GM18511 (cell line): ENCODE data around the gene NTMT2.

Experiments
- ATAC-seq: cut with Tn5 transposase; IDR thresholded peaks from one replicate; pipeline ENCODE4 v1.9.1; 2021; ENCODE audit warnings: mild to moderate bottlenecking, moderate library complexity; ENCODE audit not compliant: unreplicated experiment

The NTMT2 gene

GRCh38 chr1:170204121-170204520, 58.4 kb downstream of the NTMT2 start:
- ATAC-seq = no peak

GRCh38 chr1:170205301-170205700, 59.5 kb downstream of the NTMT2 start:
- no peak for ATAC-seq

GRCh38 chr1:170209125-170209524, 63.4 kb downstream of the NTMT2 start:
- ATAC-seq = no peak

- ATAC-seq = no peak
Observed at GRCh38 chr1:170210142-170210541, 64.4 kb downstream of the NTMT2 start.

- no peak for ATAC-seq
Observed at GRCh38 chr1:170213596-170213995, 67.8 kb downstream of the NTMT2 start.

DNA sequence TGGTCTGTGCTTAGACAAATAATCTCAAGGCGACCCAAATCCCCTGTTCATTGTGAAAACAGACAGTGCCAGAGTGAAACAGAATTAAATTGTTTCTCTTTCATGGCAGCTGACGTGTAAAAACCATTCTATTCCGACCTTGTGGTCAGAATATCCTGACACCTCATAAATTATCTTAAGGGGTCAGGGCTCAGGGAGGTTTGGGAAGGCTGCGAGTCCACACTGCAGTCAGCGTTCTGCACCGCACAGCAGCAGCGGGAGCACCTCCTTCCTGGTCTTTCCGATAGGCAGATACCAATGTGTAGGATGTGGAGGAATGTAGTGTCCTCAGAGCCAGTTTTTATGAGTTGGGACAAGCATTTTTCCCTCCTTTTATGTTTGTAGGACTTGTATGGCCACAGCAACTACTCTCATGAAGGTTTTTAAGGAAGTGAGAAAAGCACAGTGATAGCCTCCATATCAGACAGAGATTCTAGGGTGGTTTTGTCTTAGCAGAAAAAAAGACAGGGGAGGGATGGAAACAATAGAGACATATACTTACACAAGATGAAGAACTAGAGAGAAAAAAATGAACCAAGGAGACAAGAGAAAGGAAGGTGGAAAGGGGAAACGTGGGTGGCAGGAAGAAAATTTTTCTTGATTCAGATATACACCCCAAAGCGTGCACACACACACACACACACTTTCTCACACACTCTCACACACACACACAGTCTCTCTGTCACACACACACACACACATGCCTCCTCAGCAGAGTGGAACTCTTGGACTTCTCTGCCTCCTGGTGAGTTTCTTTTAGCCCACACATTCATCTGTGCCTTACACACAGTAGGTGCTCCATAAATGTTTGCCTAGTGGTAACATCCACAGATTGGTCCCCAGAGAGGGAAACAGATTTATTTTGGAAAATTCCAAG, 68.6 kb downstream of the NTMT2 start:
- peak; percentile 89 for ATAC-seq

DNA sequence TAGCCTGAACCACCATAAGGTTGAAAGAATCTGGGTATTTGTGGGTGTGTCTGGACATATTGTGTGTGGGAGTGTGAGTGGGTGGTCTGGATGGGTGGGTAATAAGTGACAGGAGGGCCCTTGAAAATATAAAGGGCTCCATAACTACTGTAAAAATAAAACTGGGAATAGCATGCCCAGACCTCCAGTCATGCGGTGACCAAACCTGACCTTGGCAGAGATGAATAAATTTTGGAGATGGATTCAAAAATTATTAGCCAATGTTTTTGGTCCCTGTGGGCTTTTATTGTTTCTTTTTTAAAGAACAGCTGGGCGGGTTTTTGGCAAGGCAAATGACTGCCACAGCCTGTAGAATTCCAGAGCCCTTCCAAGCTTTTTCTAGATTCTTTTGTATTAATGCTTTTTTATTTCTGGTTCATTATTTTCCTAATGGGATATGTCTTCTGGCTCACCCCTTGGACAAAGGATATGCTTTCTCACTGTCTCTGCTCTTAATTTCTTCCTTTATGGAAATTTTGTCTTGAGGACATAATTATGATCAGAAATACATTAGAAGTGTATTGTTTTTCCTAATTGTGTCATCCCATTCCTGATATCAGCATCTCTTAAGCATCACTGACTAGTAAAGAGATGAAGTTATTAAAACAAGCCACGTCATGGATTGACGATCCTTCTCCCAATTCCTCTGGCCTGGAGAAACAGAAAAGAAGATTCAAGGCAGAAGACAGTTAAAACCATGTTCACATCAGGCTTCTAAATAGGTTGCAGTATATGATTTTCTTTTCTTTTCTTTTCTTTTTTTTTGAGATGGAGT, 69.5 kb downstream of the NTMT2 start:
- ATAC-seq = no peak

- no peak for ATAC-seq
Observed at GRCh38 chr1:170217517-170218256, 71.9 kb downstream of the NTMT2 start.

DNA sequence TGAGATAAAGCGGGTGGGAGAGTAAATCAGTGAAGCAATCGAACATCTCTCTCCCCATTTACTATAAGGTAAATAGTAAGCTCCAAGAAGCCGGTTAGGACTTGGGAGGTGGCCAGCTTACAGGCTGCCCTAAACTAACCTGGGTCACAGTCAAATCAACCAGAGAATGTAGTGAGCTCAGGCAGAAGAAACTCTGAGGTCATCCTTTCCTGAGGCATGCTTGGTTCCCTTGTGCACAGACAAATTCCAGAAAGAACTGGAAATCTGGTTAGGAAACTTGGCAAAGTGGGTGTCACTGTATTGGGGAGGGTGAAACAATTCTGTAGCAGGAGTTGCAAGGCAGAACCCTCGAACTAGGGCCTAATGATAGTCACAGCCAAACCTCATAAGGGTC, 72.5 kb downstream of the NTMT2 start:
- ATAC-seq = no peak
